NCI-H1092 treated with DMSO at 0.1 percent for 48 hours (cell line): ENCODE data around the gene KCTD14.
"Not testable (repeated sequence)": the region's sequence is repeated elsewhere in the genome, so short reads cannot be mapped to it uniquely, and the experiment has no call there.

Source experiments
- DNase-seq: peaks from one replicate; lab custom pipeline; 2025; lab: John Stamatoyannopoulos, UW

The KCTD14 gene

DNA sequence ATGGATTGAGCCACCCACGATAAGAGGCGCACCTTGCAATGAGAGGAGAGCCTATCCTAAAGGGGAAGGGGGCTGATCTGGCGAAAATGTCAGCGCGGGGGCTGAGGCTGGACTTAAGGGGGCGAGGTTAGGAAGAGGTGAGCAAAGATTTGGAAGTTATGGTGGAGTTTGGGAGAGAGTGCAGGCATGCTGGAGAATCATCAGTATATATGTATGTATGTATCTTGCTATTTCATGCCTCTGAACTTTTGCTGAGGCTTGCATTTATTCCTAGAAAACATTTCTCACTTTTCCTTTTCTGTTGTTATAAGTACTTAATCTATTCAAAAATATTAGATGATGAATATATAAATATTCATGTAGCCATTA lies 23.4 kb upstream of the KCTD14 start:
- no peak for DNase-seq

DNA sequence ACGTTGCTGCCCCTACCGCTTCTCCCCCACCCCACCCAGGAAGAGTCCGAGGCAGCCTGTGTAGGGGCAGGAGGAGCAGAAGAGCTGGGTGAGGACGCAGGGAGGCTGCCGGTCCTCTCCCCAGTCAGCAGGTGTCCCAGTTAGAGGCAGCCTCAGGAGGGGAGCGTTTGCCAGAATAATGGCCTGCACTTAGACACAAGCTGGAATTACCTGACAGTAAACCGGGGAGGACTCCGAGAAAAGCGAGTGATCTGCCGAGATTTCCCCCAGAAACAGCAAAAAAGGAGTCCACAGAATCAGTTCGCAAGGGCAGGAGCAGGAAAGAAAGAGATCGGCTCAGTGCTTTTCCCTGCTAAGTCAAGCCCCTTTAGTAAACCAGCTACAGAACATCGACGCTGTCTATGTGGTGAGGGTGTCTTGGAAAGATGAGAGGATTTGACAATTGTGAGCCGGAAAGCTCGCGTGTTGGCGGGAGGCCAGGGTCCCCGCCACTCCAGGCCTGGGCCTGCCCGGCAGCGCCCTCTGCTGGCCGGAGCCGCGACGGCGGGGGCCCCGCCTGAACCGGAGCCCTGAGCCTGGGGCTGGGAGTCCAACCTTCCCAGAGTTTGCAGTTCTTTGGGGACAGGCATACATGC lies 22.9 kb upstream of the KCTD14 start:
- peak; percentile 95 for DNase-seq

DNA sequence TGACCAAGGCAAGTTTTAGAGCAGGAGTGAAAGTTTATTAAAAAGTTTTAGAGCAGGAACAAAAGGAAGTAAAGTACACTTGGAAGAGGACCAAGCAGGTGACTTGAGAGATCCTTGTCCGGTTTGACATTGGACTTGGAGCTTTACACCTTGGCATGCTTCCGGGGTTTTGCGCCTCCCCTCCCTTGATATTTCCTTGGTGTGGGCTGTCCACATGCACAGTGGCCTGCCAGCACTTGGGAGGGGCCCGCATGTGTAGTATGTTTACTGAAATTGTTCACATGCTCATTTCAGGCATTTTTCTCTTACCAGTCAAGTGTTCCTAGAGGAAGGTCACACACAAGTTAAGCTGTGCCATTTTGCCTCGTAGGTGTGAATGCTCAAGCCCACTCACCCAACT lies 21.6 kb upstream of the KCTD14 start:
- no peak for DNase-seq

GRCh38 chr11:78041843-78042440 lies 18.9 kb upstream of the KCTD14 start:
- DNase-seq = no peak

DNA sequence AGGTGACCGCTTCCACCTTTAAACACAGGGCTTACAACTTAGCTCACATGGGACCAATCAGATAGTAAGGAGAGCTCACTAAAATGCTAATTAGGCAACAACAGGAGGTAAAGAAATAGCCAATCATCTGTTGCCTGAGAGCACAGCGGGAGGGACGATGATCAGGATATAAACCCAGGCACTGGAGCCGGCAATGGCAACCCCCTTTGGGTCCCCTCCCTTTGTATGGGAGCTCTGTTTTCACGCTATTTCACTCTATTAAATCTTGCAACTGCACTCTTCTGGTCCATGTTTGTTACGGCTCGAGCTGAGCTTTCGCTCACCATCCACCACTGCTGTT lies 18.3 kb upstream of the KCTD14 start:
- not testable (repeated sequence) for DNase-seq

GRCh38 chr11:78040691-78041379 lies 17.8 kb upstream of the KCTD14 start:
- no peak for DNase-seq

GRCh38 chr11:78039919-78040671 lies 17.0 kb upstream of the KCTD14 start:
- peak; percentile 90 for DNase-seq

DNA sequence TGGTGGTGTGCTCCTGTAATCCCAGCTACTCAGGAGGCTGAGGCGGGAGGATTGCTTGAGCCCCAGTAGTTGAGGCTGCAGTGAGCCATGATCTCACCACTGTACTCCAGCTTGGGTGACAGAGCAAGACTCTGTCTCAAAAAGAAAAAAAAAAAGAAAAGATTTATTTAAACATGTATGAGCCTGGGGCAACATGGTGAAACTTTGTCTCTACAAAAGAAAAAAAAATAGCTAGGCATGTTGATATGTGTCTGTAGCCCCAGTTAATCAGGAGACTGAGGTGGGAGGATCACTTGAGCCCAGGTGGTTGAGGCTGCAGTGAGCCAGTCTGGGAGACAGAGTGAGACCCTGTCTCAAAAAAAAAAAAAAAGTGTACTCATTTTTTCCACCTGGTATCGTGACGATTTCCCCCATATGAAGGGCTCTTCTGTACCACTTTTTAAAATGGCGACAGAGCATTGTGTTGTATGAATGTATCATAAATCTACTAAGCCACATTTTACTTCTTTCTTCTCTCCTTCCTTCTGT lies 16.4 kb upstream of the KCTD14 start:
- peak; percentile 72 for DNase-seq

DNA sequence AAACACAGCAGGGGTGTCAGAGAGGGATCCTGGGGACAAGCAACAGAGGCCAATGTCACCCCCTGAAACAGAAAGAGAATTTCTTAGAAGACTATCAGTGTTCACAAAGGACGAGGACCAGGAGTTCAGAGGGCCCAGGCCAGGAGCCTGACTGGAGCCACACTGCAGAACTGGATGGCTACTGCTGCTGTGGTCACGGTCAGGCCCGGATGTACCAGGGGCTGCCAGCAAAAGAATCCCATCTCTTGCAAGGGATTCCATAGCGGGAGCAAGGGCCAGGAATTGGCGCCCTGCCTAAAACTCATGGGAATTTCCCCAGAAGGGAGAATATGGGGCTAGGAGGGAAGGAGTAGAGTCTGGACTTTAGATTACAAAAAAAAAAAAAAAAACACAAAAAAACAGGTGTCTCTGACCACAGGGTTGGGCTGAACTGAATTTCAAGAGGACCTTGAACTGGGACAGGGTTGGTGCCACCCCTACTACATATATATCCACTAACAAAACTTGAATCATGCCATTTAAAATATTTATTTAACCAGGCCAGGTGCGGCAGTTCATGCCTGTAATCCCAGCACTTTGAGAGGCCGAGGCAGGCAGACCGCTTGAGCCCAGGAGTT lies 15.7 kb upstream of the KCTD14 start:
- no peak for DNase-seq

GRCh38 chr11:78037825-78038620 lies 14.9 kb upstream of the KCTD14 start:
- no peak for DNase-seq

DNA sequence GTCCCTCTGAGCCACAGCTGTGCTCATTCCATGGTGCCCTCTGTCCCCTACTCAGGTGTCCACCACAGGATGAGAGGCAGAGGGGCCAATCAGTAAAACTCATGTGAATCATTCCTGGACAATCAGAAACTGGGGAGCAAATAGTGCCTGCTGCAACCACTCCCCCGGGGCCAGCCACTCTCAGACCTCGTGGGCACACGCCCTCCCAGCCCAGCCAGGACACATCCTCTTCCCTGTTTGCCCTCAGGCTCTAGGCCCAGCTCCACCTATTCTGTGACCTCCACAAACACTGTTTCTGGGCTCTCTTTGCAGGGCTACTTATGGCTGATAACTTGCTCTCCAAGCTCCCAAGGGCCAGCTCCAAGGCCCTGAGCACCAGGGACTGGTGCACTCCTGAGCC lies 14.0 kb upstream of the KCTD14 start:
- DNase-seq = peak; percentile 47

DNA sequence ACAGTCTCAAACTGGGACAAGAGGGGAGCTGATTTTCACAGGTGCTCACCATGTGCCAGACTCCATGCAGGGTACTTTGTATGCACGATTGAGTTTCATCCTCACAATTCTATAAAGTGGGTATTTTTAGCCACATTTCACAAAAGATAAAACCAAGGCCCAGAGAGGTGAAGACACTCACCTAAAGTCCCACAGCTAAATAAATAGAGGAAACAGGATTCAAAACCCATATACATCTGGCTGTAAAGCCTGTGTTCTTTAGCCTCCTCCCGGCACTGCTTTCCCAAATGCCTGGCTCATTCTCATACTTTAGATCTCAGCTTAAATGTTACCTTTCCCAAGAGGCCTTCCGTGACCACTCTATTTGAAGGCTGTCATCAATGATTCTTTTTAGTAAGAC lies 13.2 kb upstream of the KCTD14 start:
- no peak for DNase-seq

GRCh38 chr11:78034623-78035022 lies 11.5 kb upstream of the KCTD14 start:
- no peak for DNase-seq

GRCh38 chr11:78033040-78033439 lies 10.0 kb upstream of the KCTD14 start:
- DNase-seq = no peak

- peak; percentile 38 for DNase-seq
These were observed 9.0 kb upstream of the KCTD14 start for GRCh38 chr11:78032090-78032489.

DNA sequence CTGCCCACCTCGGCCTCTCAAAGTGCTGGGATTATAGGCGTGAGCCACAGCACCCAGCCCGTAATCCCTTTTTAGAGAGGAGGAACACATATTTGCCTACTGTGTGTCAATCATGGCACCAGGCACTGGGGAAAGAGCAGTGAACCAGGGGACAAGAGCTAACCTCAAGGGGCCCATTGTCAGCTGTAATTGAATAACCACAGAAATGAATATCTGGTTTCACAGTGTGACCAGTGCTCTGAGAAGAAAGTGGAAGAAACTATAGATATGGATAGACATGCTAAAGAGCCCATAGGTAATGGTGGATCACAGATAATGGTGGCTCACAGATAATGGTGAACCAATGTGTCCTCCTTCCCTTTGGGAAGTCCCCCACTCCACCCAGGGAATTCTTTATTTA lies 8.6 kb upstream of the KCTD14 start:
- DNase-seq = peak; percentile 38

DNA sequence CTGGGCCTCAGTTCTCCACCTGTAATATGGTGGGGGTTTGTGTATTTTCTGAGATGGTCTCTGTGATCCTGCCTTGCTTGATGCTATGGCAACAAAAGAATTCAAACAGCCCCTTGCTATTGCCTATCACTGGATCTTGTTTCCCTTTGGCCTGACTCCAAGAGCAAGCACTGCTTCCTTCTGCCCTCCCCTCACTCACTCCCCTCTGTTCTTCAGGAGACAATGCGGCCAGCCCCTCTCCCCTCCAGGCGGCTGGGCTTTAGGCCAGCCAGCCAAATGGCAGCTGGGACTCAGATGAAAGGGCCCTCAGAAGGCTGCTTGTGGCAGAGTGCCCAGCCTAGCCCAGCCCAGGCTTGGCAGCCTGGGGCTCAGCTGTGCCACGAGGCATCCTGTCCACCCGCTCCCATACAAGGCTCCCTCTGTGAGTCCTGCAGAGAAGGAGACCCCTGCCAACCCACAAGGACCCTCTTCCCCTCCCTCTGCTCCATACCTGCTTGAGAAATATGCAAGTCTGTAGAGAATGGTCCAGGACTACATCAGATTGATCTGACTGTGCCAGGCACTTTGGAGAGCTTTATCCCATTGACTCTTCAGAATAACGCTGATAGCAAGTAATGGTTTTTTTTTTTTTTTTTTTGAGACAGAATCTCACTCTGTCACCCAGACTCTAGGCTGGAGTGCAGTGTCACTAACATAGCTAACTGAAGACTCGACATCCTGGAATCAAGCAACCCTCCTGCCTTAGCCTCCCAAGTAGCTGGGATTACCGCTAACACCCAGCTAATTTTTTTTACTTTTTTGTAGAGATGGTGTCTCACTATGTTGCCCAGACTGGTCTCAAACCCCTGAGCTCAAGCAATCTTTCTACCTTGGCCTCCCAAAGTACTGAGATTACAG lies 7.6 kb upstream of the KCTD14 start:
- DNase-seq = peak; percentile 100

GRCh38 chr11:78028423-78028822 lies 5.3 kb upstream of the KCTD14 start:
- not testable (repeated sequence) for DNase-seq

GRCh38 chr11:78027759-78028158 lies 4.7 kb upstream of the KCTD14 start:
- no peak for DNase-seq

GRCh38 chr11:78025378-78025777 lies 2.3 kb upstream of the KCTD14 start:
- DNase-seq = no peak
